HepG2 (cell line): ENCODE data around the gene NEUROD1. TPM values are rescaled to one million over a fixed set of nuclear protein-coding genes. Genes with fewer than 3 reads are reported as not detected.

Experiments used
- ELF4 ChIP-seq: sonication (generic); formaldehyde crosslinking; IDR thresholded peaks from 2 replicates; pipeline ENCODE4 v1.5.0; 2020; ENCODE audit warnings: missing genetic modification reagents, mild to moderate bottlenecking, moderate library complexity, borderline replicate concordance
- HES4 ChIP-seq: sonication (generic); formaldehyde crosslinking; IDR thresholded peaks from 2 replicates; pipeline ENCODE4 v1.9.0; 2021; ENCODE audit warnings: mild to moderate bottlenecking, missing genetic modification reagents, borderline replicate concordance
- KDM5B ChIP-seq: sonication (generic); formaldehyde crosslinking; IDR thresholded peaks from 2 replicates; pipeline ENCODE4 v1.4.0; 2020; ENCODE audit warnings: missing genetic modification reagents, mild to moderate bottlenecking, borderline replicate concordance
- KMT2A ChIP-seq: sonication (generic); formaldehyde crosslinking; IDR thresholded peaks from 2 replicates; pipeline ENCODE4 v1.4.0; 2020; ENCODE audit warnings: missing genetic modification reagents
- NR1H2 ChIP-seq: sonication (generic); formaldehyde crosslinking; IDR thresholded peaks from 2 replicates; pipeline ENCODE4 v1.8.1; 2022; ENCODE audit warnings: low read depth, missing genetic modification reagents, borderline replicate concordance
- ONECUT2 ChIP-seq: sonication (generic); formaldehyde crosslinking; IDR thresholded peaks from 2 replicates; pipeline ENCODE4 v1.4.0; 2020; ENCODE audit warnings: missing genetic modification reagents
- SPEN ChIP-seq: sonication (generic); formaldehyde crosslinking; IDR thresholded peaks from 2 replicates; pipeline ENCODE4 v1.5.1; 2020; ENCODE audit warnings: low read depth, mild to moderate bottlenecking, missing genetic modification reagents
- THAP11 ChIP-seq: IDR thresholded peaks from 2 replicates; pipeline ENCODE4 v1.6.1; 2016; ENCODE audit warnings: missing biosample characterization, missing genetic modification reagents
- U2AF2 ChIP-seq: fragments of 200-400 bp; formaldehyde crosslinking; IDR thresholded peaks from 2 replicates; pipeline ENCODE4 v1.6.1; 2017; ENCODE audit warnings: low read depth, mild to moderate bottlenecking, low read length
- ZNF138 ChIP-seq: sonication (generic); formaldehyde crosslinking; IDR thresholded peaks from 2 replicates; pipeline ENCODE4 v1.5.0; 2020; ENCODE audit warnings: mild to moderate bottlenecking, low read depth, missing genetic modification reagents
- ZNF550 ChIP-seq: sonication (generic); formaldehyde crosslinking; IDR thresholded peaks from 2 replicates; pipeline ENCODE4 v1.4.0; 2020; ENCODE audit warnings: mild to moderate bottlenecking, missing genetic modification reagents, borderline replicate concordance
- ZNF605 ChIP-seq: sonication (generic); formaldehyde crosslinking; IDR thresholded peaks from 2 replicates; pipeline ENCODE4 v1.8.0; 2022; ENCODE audit warnings: mild to moderate bottlenecking, missing genetic modification reagents
- ZNF614 ChIP-seq: IDR thresholded peaks from 2 replicates; pipeline ENCODE4 v1.6.1; 2018; ENCODE audit warnings: missing biosample characterization, missing genetic modification reagents, inconsistent platforms, borderline replicate concordance
- ZNF709 ChIP-seq: sonication (generic); formaldehyde crosslinking; IDR thresholded peaks from 2 replicates; pipeline ENCODE4 v1.5.0; 2020; ENCODE audit warnings: mild to moderate bottlenecking, missing genetic modification reagents
- ZNF790 ChIP-seq: sonication (generic); formaldehyde crosslinking; IDR thresholded peaks from 2 replicates; pipeline ENCODE4 v1.8.0; 2022; ENCODE audit warnings: missing genetic modification reagents, mild to moderate bottlenecking, borderline replicate concordance
- ZNF83 ChIP-seq: sonication (generic); formaldehyde crosslinking; IDR thresholded peaks from 2 replicates; pipeline ENCODE4 v1.4.0; 2020; ENCODE audit warnings: missing genetic modification reagents, mild to moderate bottlenecking, borderline replicate concordance
- polyA plus RNA-seq, 8 experiments: library from polyadenylated mRNA; depleted of rRNA in 3 of 8; stranded (reverse) in 7 of 8; unstranded in 1 of 8; fragments of >200 nt; fragmentation: Illumina TruSeq in 4 of 8; extraction: Trizol in 4 of 8; gene quantifications; 2 replicates each; pipeline versions ENCODE4 v1.2.1 to v1.2.3, GENCODE V29; 2011 to 2016; ENCODE audit warnings: low read depth in 4 of 8, missing spikeins in 1 of 8, mixed read lengths in 1 of 8; ENCODE audit not compliant: insufficient read depth in 1 of 8
- total RNA-seq, 5 experiments: library from RNA; depleted of rRNA; stranded (reverse); fragments of >200 nt; fragmentation: Illumina TruSeq; extraction: Trizol; gene quantifications; 2 replicates each; pipeline ENCODE4 v1.2.3, GENCODE V29; 2016; ENCODE audit warnings: low read depth in 1 of 5
- TF ChIP-seq, protein P1 (sequence below): sonication (generic); formaldehyde crosslinking; IDR thresholded peaks from 2 replicates; pipeline ENCODE4 v1.8.1; 2023; ENCODE audit warnings: missing genetic modification reagents, inconsistent platforms, borderline replicate concordance
- TF ChIP-seq, protein P2 (sequence below): sonication (generic); formaldehyde crosslinking; IDR thresholded peaks from 2 replicates; pipeline ENCODE4 v1.5.0; 2020; ENCODE audit warnings: mild to moderate bottlenecking, missing genetic modification reagents, borderline replicate concordance
- TF ChIP-seq, protein P3 (sequence below): sonication (generic); formaldehyde crosslinking; IDR thresholded peaks from 2 replicates; pipeline ENCODE4 v1.8.0; 2023; ENCODE audit warnings: mild to moderate bottlenecking, missing genetic modification reagents

The NEUROD1 gene
- total and polyA plus RNA-seq, 2 of the 13 experiments (the other 11 are each of a cell fraction or from before 2014, with no cell fraction given), result not detected

DNA sequence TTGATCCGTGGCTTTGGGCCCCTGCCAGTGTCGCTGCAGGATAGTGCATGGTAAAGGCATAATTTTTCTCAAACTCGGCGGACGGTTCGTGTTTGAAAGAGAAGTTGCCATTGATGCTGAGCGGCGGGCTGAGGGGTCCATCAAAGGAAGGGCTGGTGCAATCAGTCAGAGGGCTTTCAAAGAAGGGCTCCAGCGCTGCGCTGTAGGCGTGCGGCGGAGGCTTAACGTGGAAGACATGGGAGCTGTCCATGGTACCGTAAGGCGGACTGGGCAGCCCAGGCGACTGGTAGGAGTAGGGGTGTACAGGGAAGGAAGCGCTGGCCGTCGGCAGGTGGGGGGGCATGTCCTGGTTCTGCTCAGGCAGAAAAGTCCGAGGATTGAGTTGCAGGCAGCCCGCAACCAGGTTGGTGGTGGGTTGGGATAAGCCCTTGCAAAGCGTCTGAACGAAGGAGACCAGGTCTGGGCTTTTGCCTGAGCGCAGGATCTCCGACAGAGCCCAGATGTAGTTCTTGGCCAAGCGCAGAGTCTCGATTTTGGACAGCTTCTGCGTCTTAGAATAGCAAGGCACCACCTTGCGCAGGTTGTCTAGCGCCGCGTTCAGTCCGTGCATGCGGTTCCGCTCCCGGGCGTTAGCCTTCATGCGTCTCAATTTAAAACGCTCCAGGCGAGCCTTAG lies 2.3 kb downstream of the NEUROD1 start (continued):
- TF ChIP-seq, protein P1, sequence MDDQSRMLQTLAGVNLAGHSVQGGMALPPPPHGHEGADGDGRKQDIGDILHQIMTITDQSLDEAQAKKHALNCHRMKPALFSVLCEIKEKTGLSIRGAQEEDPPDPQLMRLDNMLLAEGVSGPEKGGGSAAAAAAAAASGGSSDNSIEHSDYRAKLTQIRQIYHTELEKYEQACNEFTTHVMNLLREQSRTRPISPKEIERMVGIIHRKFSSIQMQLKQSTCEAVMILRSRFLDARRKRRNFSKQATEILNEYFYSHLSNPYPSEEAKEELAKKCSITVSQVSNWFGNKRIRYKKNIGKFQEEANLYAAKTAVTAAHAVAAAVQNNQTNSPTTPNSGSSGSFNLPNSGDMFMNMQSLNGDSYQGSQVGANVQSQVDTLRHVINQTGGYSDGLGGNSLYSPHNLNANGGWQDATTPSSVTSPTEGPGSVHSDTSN (CRISPR knock-in tag), result peak; percentile 91; the same call in 1 of the 2 replicates
- TF ChIP-seq NR1H2 (CRISPR knock-in tag) (0 out of 2 replicates have a peak, but pooled peaks have one; percentile 52), THAP11 (peak; percentile 67), SPEN (CRISPR knock-in tag) (peak; percentile 37; the same call in 1 of the 2 replicates), ZNF709 (CRISPR knock-in tag) (peak; percentile 94; the same call in 1 of the 2 replicates), ZNF790 (CRISPR knock-in tag) (peak; percentile 91; the same call in 1 of the 2 replicates), ZNF83 (CRISPR knock-in tag) (peak; percentile 91; the same call in 1 of the 2 replicates), ZNF605 (peak; percentile 83; the same call in 1 of the 2 replicates), KDM5B (CRISPR knock-in tag) (peak; percentile 87), ZNF138 (CRISPR knock-in tag) (peak; percentile 87), ELF4 (CRISPR knock-in tag) (no peak), U2AF2 (no peak), KMT2A (peak; percentile 32; the same call in 1 of the 2 replicates), ZNF614 (CRISPR knock-in tag) (peak; percentile 58; the same call in 1 of the 2 replicates), HES4 (CRISPR knock-in tag) (peak; percentile 98), ONECUT2 (CRISPR knock-in tag) (peak; percentile 66; the same call in 1 of the 2 replicates), ZNF550 (no peak)
- TF ChIP-seq, protein P2, sequence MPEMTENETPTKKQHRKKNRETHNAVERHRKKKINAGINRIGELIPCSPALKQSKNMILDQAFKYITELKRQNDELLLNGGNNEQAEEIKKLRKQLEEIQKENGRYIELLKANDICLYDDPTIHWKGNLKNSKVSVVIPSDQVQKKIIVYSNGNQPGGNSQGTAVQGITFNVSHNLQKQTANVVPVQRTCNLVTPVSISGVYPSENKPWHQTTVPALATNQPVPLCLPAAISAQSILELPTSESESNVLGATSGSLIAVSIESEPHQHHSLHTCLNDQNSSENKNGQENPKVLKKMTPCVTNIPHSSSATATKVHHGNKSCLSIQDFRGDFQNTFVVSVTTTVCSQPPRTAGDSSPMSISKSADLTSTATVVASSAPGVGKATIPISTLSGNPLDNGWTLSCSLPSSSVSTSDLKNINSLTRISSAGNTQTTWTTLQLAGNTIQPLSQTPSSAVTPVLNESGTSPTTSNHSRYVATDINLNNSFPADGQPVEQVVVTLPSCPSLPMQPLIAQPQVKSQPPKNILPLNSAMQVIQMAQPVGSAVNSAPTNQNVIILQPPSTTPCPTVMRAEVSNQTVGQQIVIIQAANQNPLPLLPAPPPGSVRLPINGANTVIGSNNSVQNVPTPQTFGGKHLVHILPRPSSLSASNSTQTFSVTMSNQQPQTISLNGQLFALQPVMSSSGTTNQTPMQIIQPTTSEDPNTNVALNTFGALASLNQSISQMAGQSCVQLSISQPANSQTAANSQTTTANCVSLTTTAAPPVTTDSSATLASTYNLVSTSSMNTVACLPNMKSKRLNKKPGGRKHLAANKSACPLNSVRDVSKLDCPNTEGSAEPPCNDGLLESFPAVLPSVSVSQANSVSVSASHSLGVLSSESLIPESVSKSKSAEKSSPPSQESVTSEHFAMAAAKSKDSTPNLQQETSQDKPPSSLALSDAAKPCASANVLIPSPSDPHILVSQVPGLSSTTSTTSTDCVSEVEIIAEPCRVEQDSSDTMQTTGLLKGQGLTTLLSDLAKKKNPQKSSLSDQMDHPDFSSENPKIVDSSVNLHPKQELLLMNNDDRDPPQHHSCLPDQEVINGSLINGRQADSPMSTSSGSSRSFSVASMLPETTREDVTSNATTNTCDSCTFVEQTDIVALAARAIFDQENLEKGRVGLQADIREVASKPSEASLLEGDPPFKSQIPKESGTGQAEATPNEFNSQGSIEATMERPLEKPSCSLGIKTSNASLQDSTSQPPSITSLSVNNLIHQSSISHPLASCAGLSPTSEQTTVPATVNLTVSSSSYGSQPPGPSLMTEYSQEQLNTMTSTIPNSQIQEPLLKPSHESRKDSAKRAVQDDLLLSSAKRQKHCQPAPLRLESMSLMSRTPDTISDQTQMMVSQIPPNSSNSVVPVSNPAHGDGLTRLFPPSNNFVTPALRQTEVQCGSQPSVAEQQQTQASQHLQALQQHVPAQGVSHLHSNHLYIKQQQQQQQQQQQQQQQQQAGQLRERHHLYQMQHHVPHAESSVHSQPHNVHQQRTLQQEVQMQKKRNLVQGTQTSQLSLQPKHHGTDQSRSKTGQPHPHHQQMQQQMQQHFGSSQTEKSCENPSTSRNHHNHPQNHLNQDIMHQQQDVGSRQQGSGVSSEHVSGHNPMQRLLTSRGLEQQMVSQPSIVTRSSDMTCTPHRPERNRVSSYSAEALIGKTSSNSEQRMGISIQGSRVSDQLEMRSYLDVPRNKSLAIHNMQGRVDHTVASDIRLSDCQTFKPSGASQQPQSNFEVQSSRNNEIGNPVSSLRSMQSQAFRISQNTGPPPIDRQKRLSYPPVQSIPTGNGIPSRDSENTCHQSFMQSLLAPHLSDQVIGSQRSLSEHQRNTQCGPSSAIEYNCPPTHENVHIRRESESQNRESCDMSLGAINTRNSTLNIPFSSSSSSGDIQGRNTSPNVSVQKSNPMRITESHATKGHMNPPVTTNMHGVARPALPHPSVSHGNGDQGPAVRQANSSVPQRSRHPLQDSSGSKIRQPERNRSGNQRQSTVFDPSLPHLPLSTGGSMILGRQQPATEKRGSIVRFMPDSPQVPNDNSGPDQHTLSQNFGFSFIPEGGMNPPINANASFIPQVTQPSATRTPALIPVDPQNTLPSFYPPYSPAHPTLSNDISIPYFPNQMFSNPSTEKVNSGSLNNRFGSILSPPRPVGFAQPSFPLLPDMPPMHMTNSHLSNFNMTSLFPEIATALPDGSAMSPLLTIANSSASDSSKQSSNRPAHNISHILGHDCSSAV (CRISPR knock-in tag), result no peak
- TF ChIP-seq, protein P3, sequence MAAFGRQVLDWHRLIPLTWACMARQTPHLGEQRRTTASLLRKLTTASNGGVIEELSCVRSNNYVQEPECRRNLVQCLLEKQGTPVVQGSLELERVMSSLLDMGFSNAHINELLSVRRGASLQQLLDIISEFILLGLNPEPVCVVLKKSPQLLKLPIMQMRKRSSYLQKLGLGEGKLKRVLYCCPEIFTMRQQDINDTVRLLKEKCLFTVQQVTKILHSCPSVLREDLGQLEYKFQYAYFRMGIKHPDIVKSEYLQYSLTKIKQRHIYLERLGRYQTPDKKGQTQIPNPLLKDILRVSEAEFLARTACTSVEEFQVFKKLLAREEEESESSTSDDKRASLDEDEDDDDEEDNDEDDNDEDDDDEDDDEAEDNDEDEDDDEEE (CRISPR knock-in tag), result peak; percentile 99; the same call in 1 of the 2 replicates
